CD14-positive monocyte (primary cell): Measurements from ENCODE around the gene ZNF821. TPM values are rescaled to one million over a fixed set of nuclear protein-coding genes. Genes with fewer than 3 reads are reported as not detected.

Experiments used
- DNase-seq, 3 donors: peaks; one replicate each; pipeline ENCODE4 v3.0.0-alpha.2; 2011 to 2022
- H2AFZ ChIP-seq: 2 replicates; pipeline ENCODE4 v1.6.0; 2012; ENCODE audit warnings: mild to moderate bottlenecking, low read depth, low read length, inconsistent platforms; ENCODE audit not compliant: insufficient read depth, poor library complexity, severe bottlenecking
- H3K27ac ChIP-seq, 2 donors: 1 replicate in 1 of 2; 2 replicates in 1 of 2; pipeline ENCODE4 v1.5.1; 2012 to 2013; ENCODE audit warnings: low read length in 2 of 2, control low read depth in 1 of 2, inconsistent platforms in 1 of 2, low read depth in 1 of 2, mild to moderate bottlenecking in 1 of 2
- H3K27me3 ChIP-seq, 2 donors: one replicate each; pipeline versions ENCODE4 v1.6.0 to v1.6.1; 2011 to 2013; ENCODE audit warnings: low read length in 2 of 2; ENCODE audit not compliant: control insufficient read depth in 2 of 2, insufficient read depth in 2 of 2
- H3K36me3 ChIP-seq, 2 donors: replicated peaks in 1 of 2; 1 replicate in 1 of 2; 2 replicates in 1 of 2; pipeline versions ENCODE4 v1.5.1 to v1.6.1; 2012 to 2013; ENCODE audit warnings: low read length in 2 of 2, control low read depth in 1 of 2, inconsistent platforms in 1 of 2, mild to moderate bottlenecking in 1 of 2; ENCODE audit not compliant: insufficient read depth in 2 of 2, control insufficient read depth in 1 of 2
- H3K4me1 ChIP-seq, 2 donors: 1 replicate in 1 of 2; 2 replicates in 1 of 2; pipeline versions ENCODE4 v1.5.1 to v1.6.1; 2012 to 2013; ENCODE audit warnings: low read length in 2 of 2, control low read depth in 1 of 2, inconsistent platforms in 1 of 2, mild to moderate bottlenecking in 1 of 2, moderate library complexity in 1 of 2; ENCODE audit not compliant: insufficient read depth in 2 of 2, control insufficient read depth in 1 of 2
- H3K4me2 ChIP-seq: replicated peaks from 2 replicates; pipeline ENCODE3; 2012; ENCODE audit warnings: low read length, moderate library complexity, mild to moderate bottlenecking; ENCODE audit not compliant: poor library complexity, severe bottlenecking; ENCODE audit errors: extremely low read depth
- H3K4me3 ChIP-seq, 3 experiments: fragments of 200-600 bp in 1 of 3; sonication (generic) in 1 of 3; replicated peaks in 1 of 3; 1 replicate in 2 of 3; 2 replicates in 1 of 3; pipeline ENCODE4 v1.5.1; 2011 to 2013; ENCODE audit warnings: low read length in 3 of 3, mild to moderate bottlenecking in 3 of 3, control low read depth in 2 of 3, low read depth in 2 of 3, inconsistent platforms in 1 of 3, moderate library complexity in 1 of 3
- H3K79me2 ChIP-seq: 2 replicates; pipeline ENCODE4 v1.6.0; 2012; ENCODE audit warnings: mild to moderate bottlenecking, control low read depth, inconsistent platforms, low read length, moderate library complexity; ENCODE audit not compliant: insufficient read depth
- H3K9ac ChIP-seq: 2 replicates; pipeline ENCODE4 v1.6.0; 2017; ENCODE audit warnings: low read length, mild to moderate bottlenecking; ENCODE audit not compliant: insufficient read depth, poor library complexity, severe bottlenecking
- H3K9me3 ChIP-seq, 2 donors: replicated peaks in 1 of 2; 1 replicate in 1 of 2; 2 replicates in 1 of 2; pipeline versions ENCODE4 v1.5.1 to v1.6.1; 2012 to 2013; ENCODE audit warnings: low read length in 2 of 2, control low read depth in 1 of 2; ENCODE audit not compliant: control insufficient read depth in 1 of 2, insufficient read depth in 1 of 2
- H4K20me1 ChIP-seq: 2 replicates; pipeline ENCODE4 v1.6.0; 2012; ENCODE audit warnings: mild to moderate bottlenecking, low read length, control low read depth, moderate library complexity; ENCODE audit not compliant: insufficient read depth
- H3K27ac Mint-ChIP-seq, 7 donors: one replicate each; pipeline ENCODE4 v1.8.0; 2020; ENCODE audit warnings: mild to moderate bottlenecking in 7 of 7, mixed read lengths in 7 of 7, moderate library complexity in 6 of 7, inconsistent platforms in 2 of 7
- H3K27me3 Mint-ChIP-seq, 3 donors: one replicate each; pipeline ENCODE4 v1.8.0; 2021 to 2022; ENCODE audit warnings: low read depth in 3 of 3, mild to moderate bottlenecking in 3 of 3, mixed read lengths in 3 of 3, moderate library complexity in 3 of 3, inconsistent platforms in 1 of 3
- H3K36me3 Mint-ChIP-seq, 2 donors: one replicate each; pipeline ENCODE4 v1.8.0; 2020; ENCODE audit warnings: mixed read lengths in 2 of 2, inconsistent platforms in 1 of 2, mild to moderate bottlenecking in 1 of 2
- H3K4me1 Mint-ChIP-seq: one replicate; pipeline ENCODE4 v1.8.0; 2020; ENCODE audit warnings: mild to moderate bottlenecking, mixed read lengths
- H3K4me3 Mint-ChIP-seq, 2 donors: one replicate each; pipeline ENCODE4 v1.8.0; 2020; ENCODE audit warnings: mild to moderate bottlenecking in 2 of 2, mixed read lengths in 2 of 2, moderate library complexity in 1 of 2
- H3K9me3 Mint-ChIP-seq, 7 donors: one replicate each; pipeline ENCODE4 v1.8.0; 2020 to 2022; ENCODE audit warnings: mixed read lengths in 7 of 7, mild to moderate bottlenecking in 6 of 7, moderate library complexity in 6 of 7, inconsistent platforms in 2 of 7
- WGBS: methylation state at CpG from one replicate; pipeline ENCODE4 v1.1.5; 2013; ENCODE audit warnings: missing lambda C conversion rate; ENCODE audit not compliant: insufficient coverage; 5-methylcytosine and 5-hydroxymethylcytosine counted together
- intact Hi-C, 2 donors: fragments of 100-400 bp; cut with micrococcal nuclease; formaldehyde crosslinking; loops; one replicate each; pipeline versions ENCODE4 v1.15.0 to v1.15.1; 2023
- polyA plus RNA-seq, 3 donors: library from polyadenylated mRNA; depleted of rRNA in 1 of 3; unstranded in 2 of 3; stranded (reverse) in 1 of 3; fragments of 300-500 nt in 2 of 3; fragments of >200 nt in 1 of 3; fragmentation: Illumina TruSeq in 2 of 3; gene quantifications; 1 replicate in 2 of 3; 2 replicates in 1 of 3; pipeline ENCODE4 v1.2.3, GENCODE V29; 2012 to 2021
- TF ChIP-seq, protein P1 (sequence below): fragments of 200-600 bp; IDR thresholded peaks from one replicate; pipeline ENCODE4 v1.8.0; 2022; ENCODE audit warnings: antibody characterized with exemption, mild to moderate bottlenecking

The ZNF821 gene
- polyA plus RNA-seq, 3 donors: 3.1 to 5.4 (median 4.9) TPM

DNA sequence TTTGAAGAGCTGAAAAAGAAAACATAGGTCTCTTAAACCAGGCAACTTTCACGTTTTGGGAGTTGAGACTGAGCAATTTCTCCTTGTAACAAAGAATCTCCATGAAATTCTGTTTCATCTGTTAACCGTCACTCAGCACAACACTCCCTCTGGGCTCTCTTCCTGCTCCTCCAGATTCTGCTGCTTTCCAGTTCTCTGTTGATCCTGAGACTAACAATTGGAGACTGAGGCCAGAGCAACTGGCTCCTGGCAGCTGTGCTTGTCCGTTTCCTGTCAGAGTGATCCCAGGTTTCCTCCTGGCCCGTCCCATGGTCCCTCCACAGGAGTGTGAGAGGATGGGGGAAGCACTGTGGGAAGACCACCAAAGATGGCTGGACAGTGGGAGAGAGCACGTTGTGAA is 43.8 kb upstream of the ZNF821 start:
- H3K27ac Mint-ChIP-seq: no peak overlapping the region

GRCh38 chr16:71927383-71927782 is 43.4 kb upstream of the ZNF821 start:
- peaks cover 30% of the 10 kb centered on the region for H3K79me2 ChIP-seq
- no peak overlapping the region for H3K4me3 ChIP-seq
- H3K4me3 Mint-ChIP-seq: no peak overlapping the region
- no peaks in the 10 kb centered on the region for H3K27me3 Mint-ChIP-seq
- H3K9me3 ChIP-seq: no peaks in the 10 kb centered on the region
- H2AFZ ChIP-seq: no peak overlapping the region
- H3K4me1 ChIP-seq: no peaks in the 10 kb centered on the region
- H3K27me3 ChIP-seq: no peaks in the 10 kb centered on the region
- no peak overlapping the region for H3K9ac ChIP-seq
- no peak overlapping the region for H3K4me2 ChIP-seq
- TF ChIP-seq, protein P1, sequence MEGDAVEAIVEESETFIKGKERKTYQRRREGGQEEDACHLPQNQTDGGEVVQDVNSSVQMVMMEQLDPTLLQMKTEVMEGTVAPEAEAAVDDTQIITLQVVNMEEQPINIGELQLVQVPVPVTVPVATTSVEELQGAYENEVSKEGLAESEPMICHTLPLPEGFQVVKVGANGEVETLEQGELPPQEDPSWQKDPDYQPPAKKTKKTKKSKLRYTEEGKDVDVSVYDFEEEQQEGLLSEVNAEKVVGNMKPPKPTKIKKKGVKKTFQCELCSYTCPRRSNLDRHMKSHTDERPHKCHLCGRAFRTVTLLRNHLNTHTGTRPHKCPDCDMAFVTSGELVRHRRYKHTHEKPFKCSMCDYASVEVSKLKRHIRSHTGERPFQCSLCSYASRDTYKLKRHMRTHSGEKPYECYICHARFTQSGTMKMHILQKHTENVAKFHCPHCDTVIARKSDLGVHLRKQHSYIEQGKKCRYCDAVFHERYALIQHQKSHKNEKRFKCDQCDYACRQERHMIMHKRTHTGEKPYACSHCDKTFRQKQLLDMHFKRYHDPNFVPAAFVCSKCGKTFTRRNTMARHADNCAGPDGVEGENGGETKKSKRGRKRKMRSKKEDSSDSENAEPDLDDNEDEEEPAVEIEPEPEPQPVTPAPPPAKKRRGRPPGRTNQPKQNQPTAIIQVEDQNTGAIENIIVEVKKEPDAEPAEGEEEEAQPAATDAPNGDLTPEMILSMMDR: no peak
- no peaks in the 10 kb centered on the region for H3K4me1 Mint-ChIP-seq
- 65% methylated on average over 3 of the region's 3 CpGs for WGBS
- intact Hi-C loops: no loop called here
- H3K36me3 ChIP-seq: peaks cover 75 to 99% of the 10 kb centered on the region in 2 donors
- H4K20me1 ChIP-seq: peaks cover 89% of the 10 kb centered on the region
- H3K27ac ChIP-seq: no peak overlapping the region
- no peak overlapping the region for H3K27ac Mint-ChIP-seq
- H3K9me3 Mint-ChIP-seq: no peaks in the 10 kb centered on the region
- no peak for DNase-seq
- peaks cover 67 to 92% of the 10 kb centered on the region in 2 donors for H3K36me3 Mint-ChIP-seq

More for the DNA sequence above, 43.8 kb upstream of the ZNF821 start:
- Histone ChIP-seq H3K27me3 (no peaks in the 10 kb centered on the region), H3K27ac (no peak overlapping the region), H3K4me1 (no peaks in the 10 kb centered on the region), H3K9me3 (no peaks in the 10 kb centered on the region), H2AFZ (no peak overlapping the region), H3K79me2 (peaks cover 27% of the 10 kb centered on the region), H3K4me3 (no peak overlapping the region), H3K4me2 (no peak overlapping the region), H3K36me3 (peaks cover 71 to 96% of the 10 kb centered on the region in 2 donors), H4K20me1 (peaks cover 87% of the 10 kb centered on the region), H3K9ac (no peak overlapping the region)
- 85% methylated on average over 4 of the region's 5 CpGs for WGBS
- DNase-seq: no peak
- intact Hi-C loops: no loop called here
- Mint-ChIP-seq H3K27me3 (no peaks in the 10 kb centered on the region), H3K36me3 (peaks cover 63 to 91% of the 10 kb centered on the region in 2 donors), H3K9me3 (no peaks in the 10 kb centered on the region), H3K4me3 (no peak overlapping the region), H3K4me1 (no peaks in the 10 kb centered on the region)
- TF ChIP-seq, protein P1: no peak
